IPS-15b (cell line): ENCODE results near the gene PTPRJ.
"Not testable (repeated sequence)": the region's sequence is repeated elsewhere in the genome, so short reads cannot be mapped to it uniquely, and the experiment has no call there.

Source experiments
- H3K27me3 ChIP-seq: one replicate; pipeline ENCODE4 v1.6.1; 2013; ENCODE audit warnings: low read length; ENCODE audit not compliant: control insufficient read depth, insufficient read depth
- H3K36me3 ChIP-seq: one replicate; pipeline ENCODE4 v1.6.1; 2013; ENCODE audit warnings: low read length; ENCODE audit not compliant: control insufficient read depth, insufficient read depth
- H3K4me1 ChIP-seq: one replicate; pipeline ENCODE4 v1.6.1; 2013; ENCODE audit warnings: mild to moderate bottlenecking, low read length; ENCODE audit not compliant: control insufficient read depth, insufficient read depth
- H3K4me3 ChIP-seq: one replicate; pipeline ENCODE4 v1.5.1; 2013; ENCODE audit warnings: low read depth, low read length
- H3K9ac ChIP-seq: one replicate; pipeline ENCODE4 v1.6.1; 2013; ENCODE audit warnings: low read depth, mild to moderate bottlenecking, low read length
- H3K9me3 ChIP-seq: one replicate; pipeline ENCODE4 v1.6.1; 2013; ENCODE audit warnings: mild to moderate bottlenecking, low read length; ENCODE audit not compliant: control insufficient read depth, insufficient read depth

Gene PTPRJ

DNA sequence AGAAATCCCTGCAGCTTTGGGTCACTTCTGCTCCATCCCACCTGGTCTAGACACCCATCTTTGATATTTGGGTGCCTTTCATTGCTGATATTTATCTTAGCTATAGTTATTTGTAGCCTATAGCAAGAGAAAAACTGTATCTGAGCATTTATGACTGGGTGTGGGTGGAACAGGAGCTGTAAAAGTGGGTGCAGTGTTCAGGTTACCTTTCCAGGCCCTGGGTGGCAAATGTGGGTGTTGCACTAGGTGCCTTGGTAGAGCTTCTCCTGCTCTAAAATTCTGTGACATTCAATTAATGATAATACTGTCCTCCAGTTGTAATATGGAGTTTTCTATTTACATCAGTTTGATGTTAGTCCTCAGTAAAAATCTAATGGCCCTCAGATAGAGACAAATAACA lies 157.9 kb downstream of the PTPRJ start:
- H3K4me3 ChIP-seq, result no peak overlapping the region

DNA sequence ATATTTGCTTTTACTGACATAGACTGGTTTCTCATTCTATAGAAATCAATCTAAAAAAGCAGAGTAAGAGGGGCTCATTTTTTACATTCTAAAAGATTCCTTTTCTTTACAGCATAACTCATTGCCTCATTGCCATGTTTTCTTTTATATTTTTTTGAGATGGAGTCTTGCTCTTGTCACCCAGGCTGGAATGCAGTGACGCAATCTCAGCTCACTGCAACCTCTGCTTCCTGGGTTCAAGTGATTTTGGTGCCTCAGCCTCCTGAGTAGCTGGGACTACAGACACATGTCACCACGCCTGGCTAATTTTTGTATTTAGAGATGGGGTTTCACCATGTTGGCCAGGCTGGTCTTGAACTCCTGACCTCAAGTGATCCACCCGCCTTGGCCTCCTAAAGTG lies 159.5 kb downstream of the PTPRJ start:
- H3K36me3 ChIP-seq, H3K27me3 ChIP-seq, H3K9me3 ChIP-seq, H3K4me1 ChIP-seq, H3K4me3 ChIP-seq, H3K9ac ChIP-seq: not testable (repeated sequence)

More for the DNA sequence above, 157.9 kb downstream of the PTPRJ start:
- Histone ChIP-seq H3K36me3 (peaks cover 8% of the 10 kb centered on the region), H3K27me3 (no peaks in the 10 kb centered on the region), H3K9me3 (no peaks in the 10 kb centered on the region), H3K4me1 (no peaks in the 10 kb centered on the region), H3K9ac (no peak overlapping the region)

DNA sequence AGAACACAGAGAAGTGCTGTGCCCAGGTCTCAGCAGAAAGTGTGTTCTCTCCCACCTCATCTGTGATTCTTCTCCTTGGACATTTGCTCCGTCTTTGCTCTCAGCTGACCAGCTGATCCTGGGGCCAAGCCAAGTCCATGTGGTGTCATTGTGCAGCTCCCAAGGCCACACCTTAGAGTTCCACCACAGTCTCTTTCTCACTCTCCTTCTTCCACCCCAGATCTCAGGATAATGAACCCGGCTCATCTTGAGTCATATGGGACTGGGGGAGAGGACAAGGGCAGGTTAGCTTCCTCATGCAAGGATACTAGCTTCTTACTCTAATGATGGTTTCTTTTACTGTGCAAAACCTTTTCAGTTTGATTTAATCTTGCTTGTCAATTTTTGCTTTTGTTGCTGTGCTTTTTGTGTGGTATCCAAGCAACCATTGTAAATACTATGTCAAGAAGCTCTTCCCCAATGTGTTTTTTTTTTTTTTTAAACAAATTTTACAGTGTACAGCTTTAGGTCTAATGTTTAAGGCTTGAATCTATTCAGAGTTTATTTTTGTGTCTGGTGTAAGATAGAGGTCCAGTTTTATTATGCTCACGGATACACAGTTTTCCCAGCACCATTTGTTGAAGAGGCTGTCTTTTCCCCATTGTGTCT lies 161.2 kb downstream of the PTPRJ start:
- Histone ChIP-seq H3K9me3 (no peaks in the 10 kb centered on the region), H3K9ac (no peak overlapping the region), H3K27me3 (no peaks in the 10 kb centered on the region), H3K4me1 (no peaks in the 10 kb centered on the region), H3K4me3 (no peak overlapping the region), H3K36me3 (peaks cover 8% of the 10 kb centered on the region)

DNA sequence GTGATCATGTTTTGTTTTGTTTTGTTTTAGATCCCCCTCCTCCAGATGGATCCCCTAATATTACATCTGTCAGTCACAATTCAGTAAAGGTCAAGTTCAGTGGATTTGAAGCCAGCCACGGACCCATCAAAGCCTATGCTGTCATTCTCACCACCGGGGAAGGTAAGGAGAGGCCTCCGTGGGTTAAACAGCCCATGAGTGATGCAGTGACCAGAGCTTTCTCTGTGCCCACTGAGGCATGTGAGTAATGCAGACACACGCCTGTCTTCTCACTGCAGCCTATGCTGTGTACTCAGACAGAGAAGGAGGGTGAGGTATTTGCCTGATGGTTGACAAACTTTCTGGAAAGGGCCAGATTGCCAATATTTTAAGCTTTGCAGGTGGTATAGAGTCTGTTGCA lies 162.5 kb downstream of the PTPRJ start:
- Histone ChIP-seq H3K36me3 (peaks cover 8% of the 10 kb centered on the region), H3K4me1 (no peaks in the 10 kb centered on the region), H3K9ac (no peak overlapping the region), H3K4me3 (no peak overlapping the region), H3K9me3 (no peaks in the 10 kb centered on the region), H3K27me3 (no peaks in the 10 kb centered on the region)

DNA sequence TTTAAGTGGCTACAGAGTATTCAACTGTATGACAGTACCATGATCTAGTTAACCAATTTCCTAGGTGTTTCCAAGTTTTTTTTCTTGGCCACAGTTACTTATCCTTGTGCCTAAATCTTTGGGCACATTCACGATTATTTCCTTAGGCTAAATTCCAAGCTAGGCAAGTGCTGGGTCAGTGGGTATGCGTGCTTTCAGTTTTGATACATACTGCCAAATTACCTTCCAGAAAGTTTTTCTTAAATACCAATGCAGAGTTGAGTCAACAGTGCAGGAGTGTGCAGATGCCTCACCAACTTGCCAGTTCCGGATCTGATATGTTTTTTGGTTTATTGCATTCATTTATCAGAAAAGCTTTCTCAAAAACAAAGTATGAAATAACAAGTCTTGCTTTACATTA lies 168.4 kb downstream of the PTPRJ start:
- Histone ChIP-seq H3K4me1 (no peaks in the 10 kb centered on the region), H3K4me3 (no peak overlapping the region), H3K36me3 (no peaks in the 10 kb centered on the region), H3K9ac (no peak overlapping the region), H3K27me3 (no peaks in the 10 kb centered on the region), H3K9me3 (no peaks in the 10 kb centered on the region)

DNA sequence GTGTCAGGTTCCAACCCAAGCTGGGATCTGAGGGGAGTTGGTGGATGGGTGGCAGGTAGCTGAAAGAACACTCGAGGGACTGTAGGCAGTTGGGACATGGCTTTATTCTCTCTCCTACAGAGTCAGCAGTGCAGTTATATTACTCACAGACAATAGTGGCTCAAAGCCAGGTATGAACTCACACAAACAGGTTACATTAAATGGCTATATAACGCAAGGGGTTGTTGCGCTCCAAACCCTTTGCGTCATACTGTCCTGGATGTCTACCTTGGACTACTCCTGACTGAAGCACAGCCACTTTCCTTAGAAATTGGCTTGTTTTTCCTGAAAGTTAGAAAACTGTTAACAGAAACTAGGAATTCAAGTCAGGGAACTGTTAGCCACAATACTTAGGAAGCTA lies 169.9 kb downstream of the PTPRJ start:
- Histone ChIP-seq H3K9ac (no peak overlapping the region), H3K9me3 (no peaks in the 10 kb centered on the region), H3K4me1 (no peaks in the 10 kb centered on the region), H3K36me3 (peaks cover 3% of the 10 kb centered on the region), H3K4me3 (no peak overlapping the region), H3K27me3 (no peaks in the 10 kb centered on the region)

GRCh38 chr11:48154151-48154550 lies 173.8 kb downstream of the PTPRJ start:
- peaks cover 3% of the 10 kb centered on the region for H3K36me3 ChIP-seq

DNA sequence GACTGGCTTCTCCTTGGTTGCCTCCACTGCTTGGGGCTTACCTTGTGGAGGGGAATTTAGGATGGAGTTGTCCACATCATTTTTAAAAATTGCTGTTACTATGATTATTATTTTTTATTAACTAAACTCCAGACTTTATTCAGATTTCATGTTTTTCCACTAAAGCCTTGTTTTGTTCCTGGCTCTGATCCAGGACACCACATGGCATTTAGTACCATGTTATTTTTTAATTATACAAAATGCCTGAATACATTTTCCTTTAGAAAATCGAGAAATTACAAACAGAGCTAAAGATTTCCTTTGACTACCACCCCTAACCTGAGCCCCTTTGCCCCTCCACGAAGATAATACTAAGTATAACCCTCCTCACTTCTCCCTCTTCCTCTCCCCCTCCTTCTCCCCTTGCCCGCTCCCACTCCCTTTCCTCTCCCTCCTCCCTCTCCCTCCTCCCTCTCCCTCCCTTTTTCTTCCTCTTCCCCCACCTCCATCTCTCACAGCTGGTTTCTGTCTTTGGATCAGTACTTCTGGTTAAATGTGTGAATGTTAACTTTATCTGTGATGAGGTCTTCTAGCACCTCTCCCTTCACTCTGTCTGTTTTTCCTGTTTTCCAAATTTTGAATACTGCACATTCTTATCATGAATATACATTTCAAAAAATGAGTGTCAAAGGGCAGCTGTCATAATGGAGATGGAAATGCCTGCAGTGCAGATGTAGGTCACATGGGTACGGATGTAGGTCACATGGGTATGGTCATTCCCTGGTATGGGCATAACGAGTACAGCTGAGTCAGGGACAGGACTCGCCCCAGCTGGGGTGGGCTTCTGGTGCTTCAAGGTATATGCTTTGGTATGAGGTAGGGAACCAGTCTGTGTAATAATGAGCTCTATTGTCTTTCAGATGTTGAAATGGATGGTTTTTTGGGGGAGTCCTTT lies 181.9 kb downstream of the PTPRJ start:
- Histone ChIP-seq H3K9me3 (no peaks in the 10 kb centered on the region), H3K27me3 (no peaks in the 10 kb centered on the region), H3K9ac (no peak overlapping the region), H3K36me3 (peaks cover 4% of the 10 kb centered on the region), H3K4me3 (no peak overlapping the region), H3K4me1 (no peaks in the 10 kb centered on the region)

More at GRCh38 chr11:48154151-48154550, 173.8 kb downstream of the PTPRJ start:
- no peaks in the 10 kb centered on the region for H3K9me3 ChIP-seq
- H3K27me3 ChIP-seq, result no peaks in the 10 kb centered on the region
- H3K4me3 ChIP-seq, result no peak overlapping the region
- no peaks in the 10 kb centered on the region for H3K4me1 ChIP-seq
- no peak overlapping the region for H3K9ac ChIP-seq

- Histone ChIP-seq H3K4me3 (no peak overlapping the region), H3K4me1 (no peaks in the 10 kb centered on the region), H3K36me3 (peaks cover 4% of the 10 kb centered on the region), H3K27me3 (no peaks in the 10 kb centered on the region), H3K9me3 (no peaks in the 10 kb centered on the region), H3K9ac (no peak overlapping the region)
Measured at GRCh38 chr11:48162885-48163268, 182.5 kb downstream of the PTPRJ start.

- peaks cover 4% of the 10 kb centered on the region for H3K36me3 ChIP-seq
- no peaks in the 10 kb centered on the region for H3K9me3 ChIP-seq
- no peak overlapping the region for H3K9ac ChIP-seq
- H3K27me3 ChIP-seq, result no peaks in the 10 kb centered on the region
- H3K4me1 ChIP-seq, result no peaks in the 10 kb centered on the region
- no peak overlapping the region for H3K4me3 ChIP-seq
Measured at GRCh38 chr11:48163360-48164100, 183.2 kb downstream of the PTPRJ start.

DNA sequence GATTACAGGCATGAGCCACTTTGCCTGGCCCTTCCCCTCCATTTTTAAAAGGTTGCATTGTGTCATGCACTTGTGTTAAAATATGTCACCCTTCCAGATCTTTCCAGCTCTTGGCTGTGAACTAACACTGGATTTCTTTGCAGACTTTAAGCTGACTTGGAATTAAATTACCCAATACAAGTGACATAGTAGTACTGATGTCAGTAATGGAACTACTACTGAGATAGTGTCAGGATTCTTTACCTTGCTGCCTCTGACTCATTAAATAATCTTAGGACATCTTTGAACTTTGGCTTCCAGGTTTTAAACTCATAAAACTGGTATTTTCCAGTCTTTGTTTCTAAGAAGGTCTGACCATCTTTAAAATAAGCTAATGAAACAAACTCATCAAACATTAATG lies 184.5 kb downstream of the PTPRJ start:
- H3K9me3 ChIP-seq, result no peaks in the 10 kb centered on the region
- H3K9ac ChIP-seq, result no peak overlapping the region
- no peaks in the 10 kb centered on the region for H3K4me1 ChIP-seq
- peaks cover 4% of the 10 kb centered on the region for H3K36me3 ChIP-seq
- no peak overlapping the region for H3K4me3 ChIP-seq
- no peaks in the 10 kb centered on the region for H3K27me3 ChIP-seq
